HepG2 (cell line): ENCODE data around the gene STPG2. TPM values are rescaled to one million over a fixed set of nuclear protein-coding genes. Genes with fewer than 3 reads are reported as not detected.

Experiments used
- ATAC-seq: fragments of 200-7000 bp; cut with Tn5 transposase; 3 replicates; pipeline ENCODE4 v1.9.1; 2020; ENCODE audit warnings: mild to moderate bottlenecking, moderate library complexity
- BruUV-seq: library from RNA; stranded (reverse); fragments of 400-500 nt; replicated peaks from 2 replicates; lab custom pipeline; 2021; lab: Mats Ljungman, UMichigan
- CTCF ChIA-PET: fragments of 300-600 bp; formaldehyde crosslinking; extraction: SDS; loops from one replicate; lab custom pipeline; 2021; ENCODE audit warnings: low total read pairs, inconsistent platforms, low intra/inter-chr PET ratio; lab: Yijun Ruan, JAX
- POLR2A ChIA-PET: fragments of 350-600 bp; sonication (Branson Sonifier 250); formaldehyde crosslinking; loops from one replicate; lab custom pipeline; 2020; ENCODE audit warnings: antibody characterized with exemption, inconsistent platforms; lab: Yijun Ruan, JAX
- DNase-seq: peaks from one replicate; pipeline ENCODE4 v3.0.0-alpha.2; 2015; ENCODE audit warnings: low spot score
- FAIRE-seq: peaks from 3 replicates; lab custom pipeline; 2011; peaks lifted over from hg19 to GRCh38; lab: Jason Lieb, UNC
- H2AFZ ChIP-seq: one replicate; pipeline ENCODE4 v1.6.1; 2011; ENCODE audit warnings: low read length, inconsistent platforms
- H3K27ac ChIP-seq: fragments of 300-600 bp; 3 replicates; pipeline ENCODE4 v1.8.0; 2011; ENCODE audit warnings: mixed run types, mild to moderate bottlenecking, mixed read lengths, low read length, inconsistent platforms; ENCODE audit not compliant: insufficient read depth; ENCODE audit errors: extremely low read length
- H3K27me3 ChIP-seq, 2 experiments: fragments of 200-600 bp in 1 of 2; 2 replicates in 1 of 2; 3 replicates in 1 of 2; pipeline versions ENCODE4 v1.6.0 to v1.8.0; 2011; ENCODE audit warnings: low read length in 2 of 2, mild to moderate bottlenecking in 2 of 2, moderate library complexity in 2 of 2, inconsistent platforms in 1 of 2; ENCODE audit not compliant: insufficient read depth in 2 of 2, control insufficient read depth in 1 of 2
- H3K36me3 ChIP-seq, 2 experiments: fragments of 200-600 bp in 1 of 2; replicated peaks in 1 of 2; 2 replicates in 1 of 2; 3 replicates in 1 of 2; pipeline versions ENCODE4 v1.5.1 to v1.8.0; 2011; ENCODE audit warnings: low read length in 2 of 2, inconsistent platforms in 1 of 2; ENCODE audit not compliant: insufficient read depth in 2 of 2, control insufficient read depth in 1 of 2
- H3K4me1 ChIP-seq: 2 replicates; pipeline ENCODE4 v1.5.1; 2012; ENCODE audit warnings: low read length, inconsistent platforms; ENCODE audit not compliant: insufficient read depth
- H3K4me2 ChIP-seq: 2 replicates; pipeline ENCODE4 v1.6.0; 2011; ENCODE audit warnings: low read depth, low read length, inconsistent platforms
- H3K4me3 ChIP-seq, 3 experiments: fragments of 200-600 bp in 1 of 3; sonication (generic), shearing (Covaris generic) in 1 of 3; replicated peaks in 1 of 3; 2 replicates each; pipeline ENCODE4 v1.5.1; 2011 to 2016; ENCODE audit warnings: low read length in 3 of 3, inconsistent platforms in 2 of 3, low read depth in 2 of 3, mild to moderate bottlenecking in 2 of 3, control low read depth in 1 of 3, mixed read lengths in 1 of 3; ENCODE audit not compliant: insufficient read depth in 1 of 3
- H3K79me2 ChIP-seq: one replicate; pipeline ENCODE4 v1.6.1; 2011; ENCODE audit warnings: low read length, inconsistent platforms; ENCODE audit not compliant: insufficient read depth
- H3K9ac ChIP-seq: 2 replicates; pipeline ENCODE4 v1.6.0; 2011; ENCODE audit warnings: mild to moderate bottlenecking, low read depth, low read length, inconsistent platforms; ENCODE audit not compliant: insufficient read depth
- H3K9me3 ChIP-seq: 2 replicates; pipeline ENCODE4 v1.5.1; 2012; ENCODE audit warnings: mild to moderate bottlenecking, low read length
- H4K20me1 ChIP-seq: 2 replicates; pipeline ENCODE4 v1.6.0; 2011; ENCODE audit warnings: inconsistent platforms, mild to moderate bottlenecking, low read length, moderate library complexity; ENCODE audit not compliant: insufficient read depth
- ATF7-NPFF ChIP-seq: sonication (generic); formaldehyde crosslinking; IDR thresholded peaks from 2 replicates; pipeline ENCODE4 v1.8.1; 2023; ENCODE audit warnings: mild to moderate bottlenecking, low read depth, missing genetic modification reagents, moderate library complexity
- EZH2 ChIP-seq: conservative IDR thresholded peaks from 2 replicates; pipeline ENCODE4 v1.6.1; 2012; ENCODE audit warnings: mild to moderate bottlenecking, low read depth, low read length, moderate library complexity
- HNRNPLL ChIP-seq: fragments of 200-400 bp; formaldehyde crosslinking; IDR thresholded peaks from 2 replicates; pipeline ENCODE4 v1.6.1; 2017; ENCODE audit warnings: mild to moderate bottlenecking, low read depth, low read length; ENCODE audit not compliant: poor library complexity, severe bottlenecking
- MED8 ChIP-seq: sonication (generic); formaldehyde crosslinking; IDR thresholded peaks from 2 replicates; pipeline ENCODE4 v1.8.1; 2023; ENCODE audit warnings: mild to moderate bottlenecking, missing genetic modification reagents; ENCODE audit not compliant: insufficient replicate concordance
- NBN ChIP-seq: fragments of 450-650 bp; conservative IDR thresholded peaks from 2 replicates; pipeline ENCODE4 v1.6.1; 2017
- PHF8 ChIP-seq: sonication (generic); formaldehyde crosslinking; IDR thresholded peaks from 2 replicates; pipeline ENCODE4 v1.5.0; 2020; ENCODE audit warnings: missing genetic modification reagents
- SUZ12 ChIP-seq: fragments of 150-350 bp; IDR thresholded peaks from 2 replicates; pipeline ENCODE4 v1.6.1; 2014; ENCODE audit warnings: low read depth, low read length
- TBX3 ChIP-seq: fragments of 450-650 bp; IDR thresholded peaks from 2 replicates; pipeline ENCODE4 v1.6.1; 2017; ENCODE audit warnings: antibody characterized with exemption, mild to moderate bottlenecking, inconsistent platforms, borderline replicate concordance
- ZKSCAN8 ChIP-seq: IDR thresholded peaks from 2 replicates; pipeline ENCODE4 v1.6.1; 2016; ENCODE audit warnings: borderline replicate concordance, missing genetic modification reagents, missing compliant biosample characterization
- ZMYM3 ChIP-seq: sonication (generic); formaldehyde crosslinking; IDR thresholded peaks from 2 replicates; pipeline ENCODE4 v1.5.1; 2020; ENCODE audit warnings: mild to moderate bottlenecking, missing genetic modification reagents
- ZNF30 ChIP-seq: sonication (generic); formaldehyde crosslinking; IDR thresholded peaks from 2 replicates; pipeline ENCODE4 v1.5.0; 2020; ENCODE audit warnings: mild to moderate bottlenecking, missing genetic modification reagents
- ZNF510 ChIP-seq: sonication (generic); formaldehyde crosslinking; IDR thresholded peaks from 2 replicates; pipeline ENCODE4 v1.4.0; 2020; ENCODE audit warnings: low read depth, mild to moderate bottlenecking, missing genetic modification reagents
- ZNF777 ChIP-seq: sonication (generic); formaldehyde crosslinking; IDR thresholded peaks from 2 replicates; pipeline ENCODE4 v1.4.0; 2020; ENCODE audit warnings: missing genetic modification reagents
- WGBS: methylation state at CpG from one replicate; pipeline ENCODE4 v1.1.6; 2017; ENCODE audit warnings: low lambda C conversion rate; 5-methylcytosine and 5-hydroxymethylcytosine counted together
- in situ Hi-C: cut with HindIII; loops from 2 replicates; pipeline ENCODE4 v1.10.0; 2017; ENCODE audit warnings: low pct_unique_long_range_greater_than_20kb; ENCODE audit not compliant: extremely low pct_ligation_motif_present
- intact Hi-C: fragments of 100-400 bp; cut with micrococcal nuclease; formaldehyde crosslinking; loops from one replicate; pipeline ENCODE4 v1.10.0; 2022; ENCODE audit not compliant: unreplicated experiment
- polyA plus RNA-seq, 8 experiments: library from polyadenylated mRNA; depleted of rRNA in 3 of 8; stranded (reverse) in 7 of 8; unstranded in 1 of 8; fragments of >200 nt; fragmentation: Illumina TruSeq in 4 of 8; extraction: Trizol in 4 of 8; gene quantifications; 2 replicates each; pipeline versions ENCODE4 v1.2.1 to v1.2.3, GENCODE V29; 2011 to 2016; ENCODE audit warnings: low read depth in 4 of 8, missing spikeins in 1 of 8, mixed read lengths in 1 of 8; ENCODE audit not compliant: insufficient read depth in 1 of 8
- total RNA-seq, 5 experiments: library from RNA; depleted of rRNA; stranded (reverse); fragments of >200 nt; fragmentation: Illumina TruSeq; extraction: Trizol; gene quantifications; 2 replicates each; pipeline ENCODE4 v1.2.3, GENCODE V29; 2016; ENCODE audit warnings: low read depth in 1 of 5
- TF ChIP-seq, protein P1 (sequence below): sonication (generic); formaldehyde crosslinking; IDR thresholded peaks from 2 replicates; pipeline ENCODE4 v1.5.0; 2020; ENCODE audit warnings: mild to moderate bottlenecking, missing genetic modification reagents

Gene STPG2
- total and polyA plus RNA-seq, 2 of the 13 experiments (the other 11 are each of a cell fraction or from before 2014, with no cell fraction given): 0.07 TPM; not detected in 1

DNA sequence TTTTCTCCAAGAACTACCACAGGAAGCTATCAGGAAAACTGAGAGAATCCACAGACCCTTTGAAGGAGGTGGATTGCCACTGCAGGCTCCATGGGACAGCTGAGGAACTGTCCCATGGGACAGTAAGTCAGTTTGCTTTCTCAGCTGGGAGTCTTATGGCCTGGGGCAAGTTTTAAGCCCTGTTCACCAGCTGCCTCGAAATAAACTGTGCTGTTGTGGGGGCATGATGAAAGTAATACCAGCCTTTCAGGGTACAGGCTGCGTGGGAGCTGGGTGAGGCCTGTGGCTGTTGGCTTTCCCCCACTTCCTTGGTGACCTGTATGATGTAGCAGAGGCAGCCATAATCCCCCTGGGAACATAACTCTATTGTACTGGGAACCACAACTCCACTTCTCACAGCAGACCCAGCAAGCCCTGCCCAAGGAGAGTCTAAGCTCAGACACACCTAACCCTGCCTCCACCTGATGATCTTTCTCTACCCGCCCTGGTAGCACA, 452.1 kb downstream of the STPG2 start:
- BruUV-seq: no TSS peak
- no peak overlapping the region for H3K4me2 ChIP-seq
- intact Hi-C loops: no loop called here

GRCh38 chr4:97670703-97671269, 472.5 kb downstream of the STPG2 start:
- ATAC-seq (no peak), DNase-seq (no peak), FAIRE-seq (no peak)
- Histone ChIP-seq H3K4me3 (no peak overlapping the region), H4K20me1 (no peaks in the 10 kb centered on the region), H3K4me1 (no peaks in the 10 kb centered on the region), H3K4me2 (no peak overlapping the region), H3K27ac (no peak overlapping the region), H3K9me3 (peaks cover 5% of the 10 kb centered on the region), H3K36me3 (no peaks in the 10 kb centered on the region), H3K27me3 (no peaks in the 10 kb centered on the region), H2AFZ (no peak overlapping the region), H3K9ac (no peak overlapping the region), H3K79me2 (no peaks in the 10 kb centered on the region)
- TF ChIP-seq PHF8 (no peak), HNRNPLL (no peak), NBN (no peak), SUZ12 (no peak), ZNF777 (CRISPR knock-in tag) (no peak), TBX3 (no peak), ATF7-NPFF (no peak), MED8 (no peak), ZNF510 (no peak), ZKSCAN8 (CRISPR knock-in tag) (no peak), ZNF30 (CRISPR knock-in tag) (no peak)
- TF ChIP-seq, protein P1, sequence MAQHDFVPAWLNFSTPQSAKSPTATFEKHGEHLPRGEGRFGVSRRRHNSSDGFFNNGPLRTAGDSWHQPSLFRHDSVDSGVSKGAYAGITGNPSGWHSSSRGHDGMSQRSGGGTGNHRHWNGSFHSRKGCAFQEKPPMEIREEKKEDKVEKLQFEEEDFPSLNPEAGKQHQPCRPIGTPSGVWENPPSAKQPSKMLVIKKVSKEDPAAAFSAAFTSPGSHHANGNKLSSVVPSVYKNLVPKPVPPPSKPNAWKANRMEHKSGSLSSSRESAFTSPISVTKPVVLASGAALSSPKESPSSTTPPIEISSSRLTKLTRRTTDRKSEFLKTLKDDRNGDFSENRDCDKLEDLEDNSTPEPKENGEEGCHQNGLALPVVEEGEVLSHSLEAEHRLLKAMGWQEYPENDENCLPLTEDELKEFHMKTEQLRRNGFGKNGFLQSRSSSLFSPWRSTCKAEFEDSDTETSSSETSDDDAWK: no peak
- in situ Hi-C loops (no loop called here), intact Hi-C loops (no loop called here)
- WGBS: 0% methylated on average over 1 of the region's 1 CpG
- BruUV-seq: no TSS peak
- CTCF ChIA-PET: no interaction called here
- POLR2A ChIA-PET: no interaction called here

More for the DNA sequence above, 452.1 kb downstream of the STPG2 start:
- H3K4me1 ChIP-seq: no peaks in the 10 kb centered on the region
- FAIRE-seq: no peak
- H3K4me3 ChIP-seq: no peak overlapping the region
- in situ Hi-C loops: no loop called here
- no peak overlapping the region for H2AFZ ChIP-seq
- no peaks in the 10 kb centered on the region for H3K79me2 ChIP-seq
- no peaks in the 10 kb centered on the region for H4K20me1 ChIP-seq
- no CpG with 5 or more reads among the region's 3 CpGs for WGBS
- H3K9me3 ChIP-seq: peaks cover 45% of the 10 kb centered on the region
- no peak overlapping the region for H3K27ac ChIP-seq
- H3K9ac ChIP-seq: no peak overlapping the region
- H3K27me3 ChIP-seq: no peaks in the 10 kb centered on the region; a peak in 1 of 5 replicates
- H3K36me3 ChIP-seq: no peaks in the 10 kb centered on the region
- DNase-seq: no peak
- ATAC-seq: no peak
- CTCF ChIA-PET: no interaction called here
- TF ChIP-seq EZH2 (no peak), ZMYM3 (CRISPR knock-in tag) (no peak)
- POLR2A ChIA-PET: no interaction called here
